22Rv1 (cell line): ENCODE results near the gene TMEM232.

Experiments
- ZFX ChIP-seq: fragments of 450-650 bp; IDR thresholded peaks from 2 replicates; pipeline ENCODE4 v1.6.1; 2017; ENCODE audit warnings: antibody characterized with exemption, borderline replicate concordance
- TF ChIP-seq, protein P1 (sequence below): fragments of 450-650 bp; IDR thresholded peaks from 2 replicates; pipeline ENCODE4 v1.5.1; 2017; ENCODE audit warnings: mild to moderate bottlenecking

DNA sequence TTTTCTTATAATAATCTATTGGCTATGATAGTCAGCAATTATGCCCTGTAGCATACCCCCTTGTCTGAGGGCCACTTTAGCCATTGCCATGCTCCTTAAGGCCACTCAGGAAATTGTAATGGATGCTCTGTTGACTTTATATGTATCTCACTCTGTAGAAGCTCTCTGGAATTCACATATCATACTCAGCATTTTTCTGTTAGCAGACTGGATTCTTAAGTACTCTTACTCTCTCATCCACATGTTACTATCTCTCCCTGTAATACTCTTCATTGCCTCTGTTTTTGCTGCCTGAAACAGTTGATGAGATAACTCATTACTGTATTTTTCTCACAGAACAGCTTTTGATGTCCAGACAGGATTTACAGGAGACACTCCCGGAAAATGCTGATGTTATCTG, 24.2 kb downstream of the TMEM232 start:
- TF ChIP-seq, protein P1, sequence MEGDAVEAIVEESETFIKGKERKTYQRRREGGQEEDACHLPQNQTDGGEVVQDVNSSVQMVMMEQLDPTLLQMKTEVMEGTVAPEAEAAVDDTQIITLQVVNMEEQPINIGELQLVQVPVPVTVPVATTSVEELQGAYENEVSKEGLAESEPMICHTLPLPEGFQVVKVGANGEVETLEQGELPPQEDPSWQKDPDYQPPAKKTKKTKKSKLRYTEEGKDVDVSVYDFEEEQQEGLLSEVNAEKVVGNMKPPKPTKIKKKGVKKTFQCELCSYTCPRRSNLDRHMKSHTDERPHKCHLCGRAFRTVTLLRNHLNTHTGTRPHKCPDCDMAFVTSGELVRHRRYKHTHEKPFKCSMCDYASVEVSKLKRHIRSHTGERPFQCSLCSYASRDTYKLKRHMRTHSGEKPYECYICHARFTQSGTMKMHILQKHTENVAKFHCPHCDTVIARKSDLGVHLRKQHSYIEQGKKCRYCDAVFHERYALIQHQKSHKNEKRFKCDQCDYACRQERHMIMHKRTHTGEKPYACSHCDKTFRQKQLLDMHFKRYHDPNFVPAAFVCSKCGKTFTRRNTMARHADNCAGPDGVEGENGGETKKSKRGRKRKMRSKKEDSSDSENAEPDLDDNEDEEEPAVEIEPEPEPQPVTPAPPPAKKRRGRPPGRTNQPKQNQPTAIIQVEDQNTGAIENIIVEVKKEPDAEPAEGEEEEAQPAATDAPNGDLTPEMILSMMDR = no peak
- TF ChIP-seq ZFX = no peak
